Right lobe of liver (tissue), 4 donors: ENCODE measurements around the gene JDP2.

ENCODE experiments used
- POLR2A ChIP-seq: fragments of 450-650 bp; IDR thresholded peaks from one replicate; pipeline ENCODE4 v1.6.1; 2017; ENCODE audit warnings: antibody characterized with exemption, mild to moderate bottlenecking
- TF ChIP-seq, protein P1 (sequence below), 4 donors: fragments of 200-600 bp in 3 of 4; fragments of 450-650 bp in 1 of 4; IDR thresholded peaks; one replicate each; pipeline versions ENCODE4 v1.5.1 to v1.8.0; 2016 to 2022; ENCODE audit warnings: antibody characterized with exemption in 4 of 4, mild to moderate bottlenecking in 2 of 4
- donor health status: DM: no; HTN: no; CAD: no.
- donor health status: DM: no; HTN: no; CAD: no.
- donor health status: DM: no; HTN: yes; CAD: no.

GRCh38 chr14:75380656-75381055 is 47.2 kb upstream of the JDP2 start:
- no peak for TF ChIP-seq POLR2A
- TF ChIP-seq, protein P1, sequence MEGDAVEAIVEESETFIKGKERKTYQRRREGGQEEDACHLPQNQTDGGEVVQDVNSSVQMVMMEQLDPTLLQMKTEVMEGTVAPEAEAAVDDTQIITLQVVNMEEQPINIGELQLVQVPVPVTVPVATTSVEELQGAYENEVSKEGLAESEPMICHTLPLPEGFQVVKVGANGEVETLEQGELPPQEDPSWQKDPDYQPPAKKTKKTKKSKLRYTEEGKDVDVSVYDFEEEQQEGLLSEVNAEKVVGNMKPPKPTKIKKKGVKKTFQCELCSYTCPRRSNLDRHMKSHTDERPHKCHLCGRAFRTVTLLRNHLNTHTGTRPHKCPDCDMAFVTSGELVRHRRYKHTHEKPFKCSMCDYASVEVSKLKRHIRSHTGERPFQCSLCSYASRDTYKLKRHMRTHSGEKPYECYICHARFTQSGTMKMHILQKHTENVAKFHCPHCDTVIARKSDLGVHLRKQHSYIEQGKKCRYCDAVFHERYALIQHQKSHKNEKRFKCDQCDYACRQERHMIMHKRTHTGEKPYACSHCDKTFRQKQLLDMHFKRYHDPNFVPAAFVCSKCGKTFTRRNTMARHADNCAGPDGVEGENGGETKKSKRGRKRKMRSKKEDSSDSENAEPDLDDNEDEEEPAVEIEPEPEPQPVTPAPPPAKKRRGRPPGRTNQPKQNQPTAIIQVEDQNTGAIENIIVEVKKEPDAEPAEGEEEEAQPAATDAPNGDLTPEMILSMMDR (IDR thresholded peaks at IDR 0.05): no peak
